Endometrial microvascular endothelial cells (primary cell): Measurements from ENCODE around the gene BEND5. TPM values are rescaled to one million over a fixed set of nuclear protein-coding genes. Genes with fewer than 3 reads are reported as not detected.

Experiments used
- in situ Hi-C: cut with HindIII; loops from 2 replicates; pipeline ENCODE4 v1.10.0; 2017; ENCODE audit warnings: low sequenced_read_pairs, low pct_unique_long_range_greater_than_20kb; ENCODE audit errors: inconsistent ontology term
- total RNA-seq: library from RNA; depleted of rRNA; stranded (reverse); fragments of >200 nt; gene quantifications from one replicate; pipeline ENCODE4 v1.2.3, GENCODE V29; 2015; ENCODE audit errors: inconsistent ontology term

Gene BEND5
- total RNA-seq, 1 donor from 2014 or later: not detected

- in situ Hi-C loops: no loop called here
Measured at GRCh38 chr1:48772211-48772610, 4.5 kb downstream of the BEND5 start.

- in situ Hi-C loops: no loop called here
Measured at GRCh38 chr1:48771561-48771960, 5.1 kb downstream of the BEND5 start.

DNA sequence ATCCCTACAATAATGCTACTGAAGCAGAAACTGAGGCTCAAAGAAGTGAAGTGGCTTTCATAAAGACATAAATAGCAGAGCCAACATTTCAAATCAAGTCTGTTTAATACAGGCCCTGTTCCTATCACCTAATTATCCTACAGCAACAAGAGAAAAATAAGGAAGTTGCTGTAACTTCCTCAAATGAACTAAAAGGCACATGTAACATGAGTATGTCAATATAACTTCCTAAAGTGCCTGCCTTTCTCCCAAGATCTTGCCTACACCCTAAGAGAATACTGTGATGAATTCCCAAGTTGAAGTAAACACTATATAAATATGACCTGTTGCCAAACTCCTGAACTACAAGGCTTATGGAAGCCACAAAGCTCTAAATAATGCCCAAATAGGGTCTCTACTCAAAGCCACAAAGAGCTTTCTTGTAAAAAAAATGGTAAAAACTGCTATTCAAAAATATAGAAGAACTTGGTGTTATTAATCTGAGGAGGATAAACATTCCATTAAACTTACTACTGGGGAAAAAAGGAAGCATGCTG, 8.6 kb downstream of the BEND5 start:
- in situ Hi-C loops: no loop called here

- in situ Hi-C loops: no loop called here
Measured at GRCh38 chr1:48765335-48765734, 11.4 kb downstream of the BEND5 start.

- in situ Hi-C loops: no loop called here
Measured at GRCh38 chr1:48761986-48762385, 14.7 kb downstream of the BEND5 start.

DNA sequence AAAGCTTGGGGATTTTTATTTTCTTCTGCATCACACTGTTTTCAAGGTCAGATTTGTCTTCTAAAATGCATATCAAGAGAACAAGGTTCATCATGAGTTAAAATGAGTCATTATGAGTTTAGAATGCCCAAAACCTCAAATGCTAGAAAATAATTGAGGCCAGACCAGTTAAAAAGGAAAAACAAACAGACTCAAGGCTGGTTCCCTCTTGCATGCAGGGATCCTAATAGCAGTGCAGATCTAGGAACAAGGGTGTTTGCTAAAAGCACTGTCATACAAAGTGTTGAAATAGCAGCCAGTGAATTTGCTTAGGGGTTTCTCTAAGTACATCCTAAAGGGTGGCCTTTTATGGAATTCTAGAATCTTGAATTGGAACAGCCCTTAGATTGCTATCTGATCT, 15.3 kb downstream of the BEND5 start:
- in situ Hi-C loops: no loop called here

GRCh38 chr1:48760857-48761256, 15.8 kb downstream of the BEND5 start:
- in situ Hi-C loops: no loop called here

DNA sequence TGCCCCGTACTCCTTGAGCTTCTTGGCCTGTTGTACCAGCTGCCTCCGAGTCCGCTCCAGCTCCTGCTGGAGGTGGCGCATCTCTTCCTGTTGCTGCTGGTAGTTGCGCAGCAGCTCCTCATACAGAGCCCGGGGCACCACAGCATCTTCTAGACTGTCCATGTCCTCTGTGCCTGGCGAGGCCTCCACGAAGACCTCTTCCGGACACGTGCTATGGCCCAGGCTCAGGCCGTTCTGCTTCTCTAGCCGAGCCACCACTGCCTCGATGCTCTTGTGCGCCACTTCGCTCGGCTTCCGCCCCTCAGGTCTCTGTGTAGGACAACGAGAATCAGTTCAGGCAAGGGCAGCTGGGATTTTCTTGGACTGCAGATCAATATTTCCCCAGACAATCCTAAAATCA, 17.7 kb downstream of the BEND5 start:
- in situ Hi-C loops: no loop called here

- in situ Hi-C loops: no loop called here
Measured at GRCh38 chr1:48757363-48757762, 19.3 kb downstream of the BEND5 start.

DNA sequence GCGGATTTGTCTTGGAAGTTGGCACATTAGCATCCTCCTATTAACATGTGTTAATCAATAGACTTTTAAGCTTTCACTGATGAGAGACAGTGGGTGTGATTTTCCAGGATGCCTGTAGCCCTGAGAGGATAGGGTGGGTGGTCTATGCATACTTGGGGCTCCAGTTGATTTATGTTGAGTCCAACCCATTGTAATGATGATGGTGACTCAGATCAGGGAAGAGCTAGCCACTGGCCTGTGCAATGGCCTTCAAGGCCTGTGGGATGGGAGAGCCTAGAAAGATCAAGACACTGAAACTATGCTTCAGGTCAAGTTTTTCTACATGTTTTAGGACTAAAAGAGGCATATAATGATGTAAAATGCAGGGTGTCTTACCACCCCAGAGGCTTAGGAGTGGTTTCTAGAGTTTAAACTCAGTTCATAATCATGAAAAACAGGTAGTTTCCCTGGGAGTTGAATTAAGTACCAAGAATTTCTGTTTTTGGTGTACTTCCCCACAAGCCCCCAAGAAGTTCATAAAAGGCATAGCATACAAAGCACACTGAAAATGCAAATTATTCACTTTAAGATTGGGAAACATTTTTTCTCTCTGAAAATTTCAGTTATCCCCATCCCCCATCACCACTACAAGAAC, 19.9 kb downstream of the BEND5 start:
- in situ Hi-C loops: no loop called here

DNA sequence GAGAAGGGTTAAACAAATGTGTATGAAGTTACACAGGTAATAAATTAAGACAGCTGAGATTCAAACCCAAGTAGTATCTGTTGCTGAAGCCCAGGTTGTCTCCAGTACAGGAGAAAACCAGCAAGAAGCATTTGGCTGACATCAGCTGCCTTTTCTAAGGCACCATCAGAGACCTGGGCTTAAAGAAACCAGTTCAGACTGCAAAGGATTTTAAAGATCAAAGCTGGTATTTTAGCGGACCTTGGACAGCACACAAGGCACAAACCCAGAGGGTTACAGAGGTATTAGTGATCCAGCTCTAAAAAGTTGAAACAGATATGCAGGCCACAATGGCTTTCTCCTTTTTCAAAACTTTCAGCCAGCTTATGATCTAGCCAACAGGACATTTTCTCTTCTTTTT, 23.4 kb downstream of the BEND5 start:
- in situ Hi-C loops: no loop called here

DNA sequence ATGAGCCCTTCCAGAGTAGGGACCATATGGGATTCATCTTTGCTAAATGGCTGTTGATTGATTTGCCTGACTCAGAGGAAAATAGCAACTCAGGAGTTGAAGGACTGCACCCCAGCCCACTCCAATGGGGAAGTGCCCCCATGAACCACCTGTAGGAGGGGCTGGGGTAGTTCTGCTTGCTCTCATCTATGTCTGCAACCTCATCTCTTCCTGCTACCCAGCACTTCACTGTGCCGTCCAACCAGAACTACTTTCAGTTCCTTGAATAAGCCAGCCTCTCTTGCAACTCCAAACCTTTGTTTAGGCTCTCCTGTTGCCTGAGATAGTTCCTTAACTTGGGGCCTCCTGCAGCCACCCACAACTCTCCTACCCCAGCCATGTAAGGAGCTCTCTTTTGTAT, 26.6 kb downstream of the BEND5 start:
- in situ Hi-C loops: no loop called here

- in situ Hi-C loops: no loop called here
Measured at GRCh38 chr1:48749068-48749467, 27.6 kb downstream of the BEND5 start.

- in situ Hi-C loops: no loop called here
Measured at GRCh38 chr1:48746906-48747305, 29.8 kb downstream of the BEND5 start.

GRCh38 chr1:48744032-48744431, 32.7 kb downstream of the BEND5 start:
- in situ Hi-C loops: no loop called here

DNA sequence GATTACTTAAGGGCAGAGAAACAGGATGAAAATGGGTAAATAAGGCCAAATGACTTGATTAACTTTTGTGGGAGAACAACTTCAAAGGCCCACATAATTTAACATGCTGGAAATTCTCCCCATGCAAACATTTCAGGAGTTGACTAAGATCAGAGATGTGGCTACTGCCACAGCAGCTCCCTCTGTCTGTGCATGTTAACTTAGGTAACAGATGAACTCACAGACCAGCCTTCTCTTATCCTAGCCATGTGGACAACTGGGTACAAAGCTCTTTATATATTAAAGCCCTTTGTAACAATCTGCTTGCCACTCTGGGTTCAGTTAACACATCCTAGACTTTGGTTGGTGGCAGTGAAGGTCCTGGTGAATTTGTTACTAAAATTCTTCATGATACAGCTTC, 33.2 kb downstream of the BEND5 start:
- in situ Hi-C loops: no loop called here

DNA sequence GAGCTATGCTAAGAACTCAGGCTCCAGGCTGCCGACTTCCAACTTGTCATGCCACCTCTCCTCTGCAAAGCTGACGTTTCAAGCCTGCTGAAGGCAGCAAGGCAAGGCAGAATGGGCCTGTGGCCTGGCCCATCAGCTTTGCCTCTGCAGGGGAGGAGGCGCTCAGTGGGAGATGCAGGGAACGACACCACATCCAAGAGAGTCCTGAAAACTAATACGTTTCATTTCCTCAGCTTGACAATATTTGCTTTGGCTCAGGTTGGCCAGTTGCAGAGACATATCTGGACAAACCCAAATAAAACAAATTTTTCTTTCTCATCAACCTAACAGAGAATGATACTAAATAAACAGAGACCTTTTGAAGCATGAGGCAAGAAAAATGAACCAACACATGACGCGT, 35.3 kb downstream of the BEND5 start:
- in situ Hi-C loops: no loop called here

GRCh38 chr1:48740621-48741020, 36.1 kb downstream of the BEND5 start:
- in situ Hi-C loops: no loop called here

GRCh38 chr1:48739091-48739490, 37.6 kb downstream of the BEND5 start:
- in situ Hi-C loops: no loop called here

DNA sequence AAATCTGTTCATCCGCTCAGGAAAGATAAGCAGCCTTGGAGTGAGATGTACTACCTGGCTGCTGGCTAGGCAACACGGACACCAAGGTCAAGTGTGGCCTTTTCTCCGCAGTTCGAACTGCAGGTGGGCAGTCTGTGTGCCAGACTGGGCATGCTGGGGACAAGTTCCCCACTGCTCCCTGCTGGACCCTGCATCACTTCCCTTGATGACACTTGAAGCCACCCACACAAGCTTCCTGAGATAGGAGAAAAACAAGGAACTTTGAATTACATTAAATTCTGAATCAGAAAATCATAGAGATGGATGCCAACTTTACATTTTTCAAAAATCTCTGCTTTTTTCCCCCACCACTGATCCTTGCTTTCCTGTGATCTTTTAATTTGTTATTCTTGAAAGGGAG, 38.3 kb downstream of the BEND5 start:
- in situ Hi-C loops: no loop called here

DNA sequence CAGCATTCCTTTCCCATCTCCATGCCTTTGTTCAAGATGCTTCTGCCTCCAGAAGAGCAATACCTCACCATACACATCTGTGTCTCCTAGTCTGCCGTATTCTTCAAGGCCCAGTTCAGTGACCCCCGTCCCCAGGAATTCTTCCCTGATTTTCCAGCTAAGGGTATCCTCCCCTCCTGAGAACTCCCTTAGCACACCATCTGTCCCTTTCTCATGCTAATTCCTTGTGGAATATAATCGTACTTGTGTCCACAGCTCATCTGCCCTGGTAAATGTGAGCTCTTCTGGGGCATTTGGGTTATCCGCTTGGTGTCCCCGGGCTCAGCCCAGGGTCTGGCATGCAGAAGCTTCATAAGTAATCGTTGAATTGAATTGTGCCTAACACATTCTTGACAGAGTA, 40.9 kb downstream of the BEND5 start:
- in situ Hi-C loops: no loop called here
